A204.1 (cell line): ENCODE results near the gene RTN3.

Experiments
- FAIRE-seq: peaks from 2 replicates; lab custom pipeline; 2012; peaks lifted over from hg19 to GRCh38; lab: Jason Lieb, UNC

The RTN3 gene

DNA sequence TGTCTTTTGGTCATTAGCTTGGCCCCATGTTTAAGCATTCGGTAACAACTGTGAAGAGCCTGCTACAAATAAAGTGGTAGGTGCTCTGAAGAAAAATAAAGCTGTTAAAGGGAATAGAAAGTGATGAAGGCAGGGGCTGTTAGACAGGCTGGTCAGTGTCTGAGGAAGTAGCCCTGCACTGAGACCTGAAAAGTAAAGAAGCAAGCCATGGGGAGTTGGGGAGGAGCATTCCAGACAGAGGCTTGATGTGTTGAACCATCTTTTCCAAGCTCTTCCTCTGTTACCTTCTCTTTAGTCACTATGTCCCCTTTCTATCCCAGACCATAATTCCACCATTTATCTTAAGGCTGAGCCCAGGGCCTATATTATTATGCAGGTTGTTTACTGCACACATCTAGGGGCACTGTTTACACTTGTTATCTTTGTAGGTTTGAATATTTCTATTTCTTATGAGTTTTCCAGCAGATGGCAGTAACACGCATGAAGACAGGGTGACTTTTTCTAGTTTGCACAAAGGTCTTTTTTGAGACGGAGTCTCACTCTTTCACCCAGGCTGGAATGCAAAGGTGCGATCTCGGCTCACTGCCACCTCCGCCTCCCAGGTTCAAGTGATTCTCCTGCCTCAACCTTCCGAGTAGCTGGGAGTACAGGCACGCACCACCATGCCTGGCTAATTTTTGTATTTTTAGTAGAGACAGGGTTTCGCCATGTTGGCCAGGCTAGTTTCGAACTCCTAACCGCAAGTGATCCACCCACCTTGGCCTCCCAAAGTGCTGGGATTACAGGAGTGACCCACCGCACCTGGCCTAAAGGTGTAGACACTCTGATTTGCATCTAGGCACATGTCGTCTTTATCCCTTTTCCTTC is 64.2 kb downstream of the RTN3 start:
- no peak for FAIRE-seq

DNA sequence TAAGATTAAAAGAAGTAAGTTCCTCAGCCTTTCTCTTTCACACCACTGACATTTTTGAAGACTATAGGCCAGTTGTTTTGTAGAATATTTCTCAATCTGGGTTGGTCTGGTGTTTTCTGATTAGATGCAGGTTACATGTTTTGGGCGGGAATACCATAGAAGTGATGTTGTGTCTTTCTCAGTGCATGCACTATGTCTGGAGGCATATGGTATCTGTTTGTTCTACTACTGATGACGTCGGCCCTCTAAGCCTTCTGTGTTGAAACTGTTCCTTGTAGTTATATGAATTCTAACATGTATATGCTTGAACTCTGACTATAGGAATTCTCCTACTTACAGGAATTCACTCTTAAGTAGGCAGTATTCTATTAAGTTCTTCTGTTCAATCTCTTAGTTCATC is 65.7 kb downstream of the RTN3 start:
- FAIRE-seq = no peak

DNA sequence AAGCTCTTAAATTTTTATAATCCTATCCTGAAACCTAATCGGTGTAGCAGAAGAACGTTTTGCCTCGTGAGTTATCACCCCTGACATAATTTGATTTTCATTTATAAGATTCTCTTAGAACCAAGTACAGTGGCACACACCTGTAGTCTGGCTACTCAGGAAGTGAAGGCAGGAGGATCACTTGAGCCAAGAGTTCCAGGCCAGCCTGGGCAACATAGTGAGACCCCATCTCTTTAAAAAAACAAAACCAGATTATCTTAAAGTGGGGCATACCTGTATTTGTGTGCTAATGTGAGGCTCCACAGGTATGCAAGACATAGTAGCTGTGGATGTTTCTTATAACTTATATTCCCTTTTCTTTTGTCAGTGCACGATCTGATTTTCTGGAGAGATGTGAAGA is 68.3 kb downstream of the RTN3 start:
- FAIRE-seq = no peak

DNA sequence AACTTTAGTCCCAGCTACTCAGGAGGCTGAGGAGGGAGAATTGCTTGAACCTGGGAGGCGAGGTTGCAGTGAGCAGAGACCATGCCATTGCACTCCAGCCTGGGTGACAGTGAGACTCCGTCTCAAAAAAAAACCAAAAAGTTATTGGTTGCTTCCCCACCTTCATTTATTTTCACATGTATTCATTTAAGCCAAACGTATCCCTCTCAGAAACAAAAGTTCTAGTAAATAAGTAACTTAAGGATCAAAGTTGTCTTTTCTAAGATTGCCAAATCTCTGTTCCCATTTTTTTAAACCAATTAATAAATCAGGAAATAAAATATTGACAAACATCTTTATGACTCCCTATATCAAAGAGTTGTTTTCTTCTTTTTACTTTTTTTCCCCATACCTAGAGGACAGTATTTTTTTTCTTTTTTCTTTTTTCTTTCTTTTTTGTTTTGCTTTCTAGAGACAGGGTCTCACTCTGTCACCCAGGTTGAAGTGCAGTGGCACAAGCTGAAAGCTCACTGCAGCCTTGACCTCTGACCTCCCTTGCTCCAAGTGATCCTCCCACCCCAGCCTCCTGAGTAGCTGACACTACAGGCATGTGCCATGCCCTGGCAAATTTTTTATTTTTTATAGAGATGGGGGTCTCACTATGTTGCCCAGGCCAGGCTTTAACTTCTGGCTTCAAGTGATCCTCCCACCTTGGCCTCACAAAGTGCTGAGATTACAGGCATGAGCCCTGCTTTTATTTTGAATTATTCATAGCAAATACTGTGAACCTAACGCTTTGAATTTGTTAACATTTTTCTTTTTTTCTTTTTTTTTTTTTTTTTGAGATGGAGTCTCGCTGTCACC is 75.8 kb downstream of the RTN3 start:
- no peak for FAIRE-seq

DNA sequence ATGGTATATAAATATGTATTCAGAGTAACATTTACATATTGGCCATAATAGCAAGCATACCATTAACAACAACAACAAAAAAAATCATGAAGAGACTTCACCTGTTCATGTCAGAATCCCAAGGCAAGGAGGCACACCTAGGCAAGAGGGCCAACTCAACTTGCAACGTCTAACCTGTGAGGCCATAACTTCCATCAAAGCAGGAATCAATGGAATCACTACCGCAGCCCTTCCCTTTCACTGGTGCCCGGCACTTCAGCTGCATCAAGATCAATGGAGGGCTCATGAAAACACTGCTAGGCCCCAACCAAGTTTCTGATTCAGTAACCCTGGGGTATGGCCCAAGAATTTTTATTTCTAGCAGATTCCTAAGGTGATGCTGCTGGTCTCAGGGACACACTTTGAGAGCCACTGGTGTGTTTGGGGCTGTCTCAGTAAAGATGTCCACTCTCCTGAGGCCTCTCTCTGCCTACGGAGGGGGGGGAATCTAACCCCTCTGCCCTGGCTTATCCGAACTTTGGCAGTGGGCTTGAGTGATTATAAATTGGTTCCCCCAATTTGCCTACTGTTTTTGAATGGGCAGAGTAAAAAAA is 79.3 kb downstream of the RTN3 start:
- no peak for FAIRE-seq

DNA sequence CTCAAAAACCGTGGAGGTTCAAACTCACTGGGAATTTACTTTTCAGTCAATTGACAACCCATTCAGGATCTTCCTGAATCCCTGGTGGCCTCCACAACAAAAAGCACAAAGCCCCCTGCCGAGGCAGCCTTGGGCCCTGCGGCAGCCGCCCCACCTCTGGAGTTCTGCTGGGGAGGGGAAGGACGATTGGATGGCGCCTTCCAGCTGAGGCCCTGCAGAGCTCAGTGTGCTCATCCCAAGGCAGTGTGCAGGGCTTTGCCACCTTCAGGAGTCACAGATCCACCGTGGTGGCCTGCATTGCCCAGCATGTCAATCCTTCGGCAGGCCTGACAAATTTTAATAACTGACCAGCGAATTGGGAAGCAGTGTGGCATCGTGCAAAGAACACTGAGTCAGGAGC is 79.9 kb downstream of the RTN3 start:
- FAIRE-seq = no peak

DNA sequence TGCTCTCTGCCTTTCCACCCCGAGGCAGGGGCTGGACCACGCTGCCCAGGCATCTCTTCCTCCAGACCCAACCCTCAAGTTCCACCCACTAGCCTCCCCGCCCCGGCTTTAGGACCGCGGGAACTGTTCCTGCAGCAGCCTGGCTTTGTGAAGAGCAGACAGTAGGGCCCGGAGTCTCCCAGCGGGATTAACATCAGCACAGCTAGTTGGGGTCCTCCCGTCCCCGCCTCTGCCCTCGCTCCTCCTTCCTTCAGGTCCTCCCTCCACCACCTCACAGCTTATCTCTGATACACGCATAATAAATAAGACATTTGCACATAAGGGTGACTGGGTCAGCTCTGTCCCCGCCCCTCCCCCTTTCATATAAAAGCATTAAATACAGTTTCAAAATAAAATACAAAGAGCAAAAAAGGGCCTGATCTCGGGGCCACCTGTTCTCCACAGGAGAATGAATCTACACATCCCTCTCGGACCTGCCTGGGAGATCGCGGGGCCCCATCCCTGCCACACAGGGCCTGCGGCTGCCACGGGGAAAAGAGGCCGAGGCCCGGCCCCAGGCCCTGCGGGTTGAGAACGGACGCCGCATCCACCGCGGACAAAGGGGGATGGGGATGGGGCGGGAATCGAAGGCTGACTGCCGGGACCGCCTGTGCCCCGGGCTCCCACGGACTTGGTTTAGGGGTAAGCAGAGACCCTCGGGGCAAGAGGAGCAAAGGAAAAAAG is 80.8 kb downstream of the RTN3 start:
- FAIRE-seq = no peak

DNA sequence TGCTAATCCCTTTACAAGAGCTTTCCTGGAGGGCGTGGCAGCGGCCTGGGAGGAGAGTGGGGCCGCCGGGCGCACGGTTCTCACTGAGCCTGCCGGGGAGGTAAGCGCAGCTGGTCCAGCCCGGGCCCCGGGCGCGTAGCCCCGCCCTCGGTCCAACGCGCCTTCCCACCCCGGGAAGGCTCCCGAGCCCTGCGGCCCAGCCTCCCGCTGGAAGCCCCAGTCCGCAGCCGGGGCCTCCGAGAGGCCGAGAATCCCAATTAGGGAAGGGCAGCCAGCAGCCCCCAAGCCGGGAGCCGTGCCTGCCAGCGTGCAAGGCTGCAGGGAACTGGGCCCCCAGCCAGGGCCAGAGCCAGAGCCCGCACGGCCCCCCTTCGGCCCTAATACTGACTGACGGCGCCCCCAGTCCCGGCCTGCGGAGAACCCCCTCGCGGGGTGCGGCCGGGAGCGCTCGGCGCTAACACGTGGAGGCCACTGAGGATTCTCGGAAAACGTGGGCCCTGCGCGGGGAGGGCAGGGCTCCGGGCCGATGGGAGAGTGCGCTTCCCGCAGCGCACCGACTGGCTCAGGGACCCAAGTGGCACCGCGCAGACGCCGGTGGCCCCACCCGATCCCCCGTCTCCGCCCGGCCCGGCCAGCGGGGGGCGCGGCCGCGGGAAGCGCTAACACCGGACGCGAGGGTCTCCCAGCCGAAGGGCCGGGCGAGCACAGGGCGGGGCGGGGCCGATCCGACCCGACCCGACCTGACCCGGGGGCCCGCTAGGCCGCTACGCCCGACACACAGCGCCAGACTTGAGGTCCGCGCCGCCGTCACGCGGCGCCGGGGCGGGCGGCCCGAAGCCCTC is 81.6 kb downstream of the RTN3 start:
- no peak for FAIRE-seq

DNA sequence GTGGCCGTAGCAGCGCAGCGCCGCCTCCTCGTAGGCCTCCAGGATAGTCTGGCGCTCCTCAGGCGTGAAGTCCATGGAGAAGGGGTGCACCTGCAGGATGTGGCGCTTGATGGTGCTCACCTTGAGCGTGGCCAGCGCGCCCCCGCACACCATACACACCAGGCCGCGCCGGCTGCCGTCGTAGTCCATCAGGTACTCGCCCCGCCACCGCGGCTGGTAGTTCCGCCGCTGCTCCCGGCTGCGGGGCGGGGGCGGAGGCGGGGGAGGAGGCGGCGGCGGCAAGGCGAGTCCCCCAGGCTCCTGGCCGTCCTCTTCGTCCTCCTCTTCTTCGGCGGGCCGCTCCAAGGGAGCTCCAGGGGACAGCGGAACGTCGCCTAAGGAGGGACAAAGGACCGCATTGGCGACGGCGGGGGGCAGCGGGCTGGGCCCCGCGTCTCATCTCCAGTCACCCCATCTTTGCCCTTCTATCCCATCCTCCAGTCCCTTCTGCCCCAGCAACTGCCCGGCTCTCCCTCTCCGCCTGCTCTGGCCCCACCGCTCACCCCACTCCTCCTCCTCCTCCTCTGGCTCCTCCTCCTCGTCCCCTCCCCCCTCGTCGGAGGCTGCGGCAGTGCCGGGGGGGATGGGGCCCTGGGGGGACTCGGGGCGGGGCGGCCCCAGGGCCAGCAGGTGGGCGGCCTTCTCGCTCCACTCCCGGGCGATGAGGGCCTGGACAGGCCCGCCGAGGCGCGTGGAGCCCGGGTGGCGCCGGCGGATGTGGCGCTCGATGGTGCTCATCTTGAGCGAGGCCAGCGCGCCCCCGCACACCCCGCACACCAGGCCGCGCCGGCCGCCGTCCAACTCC is 82.4 kb downstream of the RTN3 start:
- FAIRE-seq = no peak

DNA sequence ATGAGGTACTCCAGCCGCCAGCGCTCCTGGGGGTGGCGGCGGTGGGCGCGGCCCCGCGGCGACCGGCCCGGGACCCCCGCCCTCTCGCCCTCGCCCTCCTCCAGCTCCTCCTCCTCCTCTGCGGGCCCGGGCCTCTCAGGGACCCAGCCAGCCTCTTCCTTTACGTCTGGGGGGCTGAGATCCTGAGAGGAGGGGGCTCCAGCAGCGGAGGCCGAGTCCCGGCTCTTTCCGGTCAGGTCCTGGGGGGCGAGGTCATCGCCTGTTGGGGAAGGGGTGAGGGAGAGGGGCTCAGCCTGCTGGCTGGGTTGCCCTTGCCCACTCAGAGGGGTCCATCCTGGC is 83.0 kb downstream of the RTN3 start:
- no peak for FAIRE-seq

DNA sequence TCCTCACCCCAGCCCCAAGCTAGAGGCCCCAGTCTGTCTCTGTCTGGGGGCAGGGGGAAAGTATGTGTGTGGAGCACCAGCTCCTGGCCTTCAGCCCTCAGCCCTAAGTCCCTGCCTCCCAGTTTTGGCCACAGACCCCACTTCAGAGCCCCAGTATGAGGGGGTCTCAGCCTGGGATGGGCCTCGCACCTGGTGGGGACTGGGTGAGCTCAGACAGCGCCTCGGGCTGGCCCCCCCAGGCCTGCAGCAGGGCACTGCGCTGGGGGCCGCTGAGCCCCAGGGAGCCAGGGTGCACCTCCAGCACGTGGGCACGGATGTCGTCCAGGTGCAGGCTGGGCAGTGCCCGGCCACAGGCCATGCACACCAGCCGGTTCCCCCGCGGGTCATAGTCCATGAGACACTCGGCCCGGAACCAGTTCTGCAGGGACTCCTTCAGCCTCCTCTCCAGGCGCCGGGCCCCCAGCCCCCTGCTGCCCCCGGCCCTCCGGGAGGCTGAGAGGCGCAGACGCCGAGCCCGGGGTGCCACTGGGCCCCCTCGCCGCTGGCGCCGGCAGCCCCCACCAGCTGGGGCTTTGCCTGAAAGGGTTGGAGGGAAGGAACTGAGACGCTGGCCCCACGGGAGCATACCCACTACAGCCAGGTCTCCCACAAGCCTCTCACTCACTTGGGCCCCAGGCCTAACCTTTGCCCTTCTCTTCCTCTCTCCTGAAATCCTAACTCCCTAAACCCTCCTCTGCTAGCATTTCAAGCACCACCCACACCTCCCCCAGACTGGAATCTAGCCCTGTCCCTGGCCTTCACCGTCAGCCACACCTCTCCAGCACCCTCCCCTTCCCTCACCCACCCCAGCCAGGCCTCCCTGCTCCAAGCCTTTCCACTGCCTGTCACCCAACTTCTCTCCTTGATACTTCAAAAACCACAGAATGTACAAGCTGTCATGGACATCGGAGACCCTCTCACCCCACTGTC is 83.7 kb downstream of the RTN3 start:
- no peak for FAIRE-seq

DNA sequence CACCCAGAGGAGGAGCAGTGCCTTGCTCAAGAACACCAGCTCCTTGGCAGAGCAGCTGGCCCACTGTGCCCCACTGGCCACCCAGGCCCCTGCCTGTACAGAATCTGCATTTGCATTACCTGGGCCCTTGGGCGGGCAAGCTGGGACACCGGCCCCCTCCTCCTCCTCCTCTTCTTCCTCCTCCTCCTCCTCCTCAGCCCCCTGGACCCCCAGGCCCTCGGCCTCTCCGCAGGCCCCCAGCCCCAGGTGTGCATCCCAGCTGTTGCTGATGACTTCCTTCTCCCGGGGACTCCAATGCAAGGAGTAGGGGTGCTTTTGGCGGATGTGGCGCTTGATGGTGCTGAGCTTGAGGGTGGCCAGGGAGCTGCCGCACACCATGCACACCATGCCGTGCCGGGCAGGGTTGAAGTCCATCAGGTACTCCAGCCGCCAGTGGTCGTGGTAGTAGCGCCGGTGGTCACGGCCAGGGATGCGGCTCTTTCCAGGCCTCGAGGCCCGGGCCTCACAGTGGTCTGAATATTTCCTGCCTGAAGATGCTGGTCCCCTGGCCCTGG is 84.5 kb downstream of the RTN3 start:
- no peak for FAIRE-seq

DNA sequence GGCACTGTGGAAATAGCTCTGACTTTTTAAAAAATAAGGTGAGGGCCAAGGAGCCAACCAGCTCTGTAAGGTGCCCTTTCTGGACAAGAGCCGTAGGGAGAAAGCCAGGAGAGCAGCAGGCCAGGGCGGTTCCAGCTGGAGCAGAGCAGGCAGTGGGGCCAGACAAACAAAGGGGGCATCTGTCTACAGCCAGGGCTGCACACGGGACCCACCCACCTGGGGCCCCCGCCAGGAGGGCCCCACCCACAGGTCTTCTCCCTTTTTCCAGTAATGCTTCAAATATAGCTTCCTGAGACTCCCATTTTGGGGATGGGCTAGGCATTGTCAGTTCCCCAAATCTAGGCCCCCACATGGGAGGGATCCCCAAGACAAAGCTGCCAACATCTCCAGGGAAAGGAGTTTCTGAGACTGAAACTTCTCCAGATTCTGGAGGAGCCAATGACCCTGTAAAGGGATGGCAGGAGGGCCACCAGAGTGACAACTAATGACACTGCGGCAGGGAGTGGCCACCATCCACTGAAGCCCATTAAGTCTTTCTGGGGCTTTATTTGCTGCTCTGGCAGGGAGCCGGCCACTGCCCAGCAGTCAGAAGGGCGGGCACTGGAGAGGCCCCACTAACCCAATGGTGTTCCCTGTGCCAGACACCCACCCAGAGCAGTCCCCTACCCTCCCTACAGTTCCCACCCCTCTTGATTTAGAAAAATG is 85.4 kb downstream of the RTN3 start:
- FAIRE-seq = no peak

DNA sequence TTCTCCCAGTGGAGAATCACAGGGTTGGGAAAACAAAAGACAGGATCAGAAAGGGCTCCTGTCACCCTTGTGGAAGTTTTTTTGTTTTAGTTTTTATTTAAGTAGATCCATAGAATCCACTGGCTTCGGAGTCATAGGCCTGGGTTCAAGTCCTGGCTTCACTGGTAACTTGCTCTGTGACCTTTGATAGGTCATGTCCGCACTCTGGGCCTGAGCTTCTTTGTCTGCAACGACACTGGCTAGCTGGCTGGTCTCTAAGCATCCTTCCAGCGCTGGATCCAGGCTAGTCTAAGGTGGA is 85.9 kb downstream of the RTN3 start:
- no peak for FAIRE-seq

DNA sequence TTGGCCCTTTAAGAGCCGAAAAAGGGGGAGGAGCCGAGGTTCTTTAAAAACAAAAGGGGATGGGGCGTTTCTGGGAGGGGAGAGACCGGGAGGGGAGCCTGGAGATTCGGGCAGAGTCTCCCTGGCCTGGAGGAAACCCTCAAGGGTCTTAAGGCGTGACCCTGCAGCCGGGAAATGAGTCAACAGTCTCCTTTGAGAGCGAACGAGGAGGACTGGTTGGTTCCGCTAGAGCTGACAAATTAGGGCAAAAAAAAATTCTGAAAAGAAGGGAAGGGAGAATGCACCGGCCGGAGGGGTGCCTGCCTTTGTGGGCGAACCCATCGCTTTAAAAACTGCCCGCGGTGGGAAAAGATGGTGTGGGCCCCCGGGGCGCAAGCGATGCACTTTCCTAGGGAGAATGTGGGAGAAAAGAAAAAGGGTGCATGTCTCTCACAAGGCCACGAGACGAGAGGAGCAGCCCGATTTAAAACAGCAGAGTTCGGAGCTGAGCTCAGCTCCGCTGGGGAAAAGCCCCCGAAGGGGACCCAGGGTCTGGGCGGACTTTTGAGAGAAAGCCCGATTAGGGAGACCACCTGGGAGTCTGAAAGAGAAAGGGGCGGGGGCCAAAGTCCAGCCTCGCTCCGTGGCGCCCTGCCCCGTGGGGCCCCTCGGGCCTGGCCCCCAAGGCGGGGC is 86.4 kb downstream of the RTN3 start:
- no peak for FAIRE-seq

DNA sequence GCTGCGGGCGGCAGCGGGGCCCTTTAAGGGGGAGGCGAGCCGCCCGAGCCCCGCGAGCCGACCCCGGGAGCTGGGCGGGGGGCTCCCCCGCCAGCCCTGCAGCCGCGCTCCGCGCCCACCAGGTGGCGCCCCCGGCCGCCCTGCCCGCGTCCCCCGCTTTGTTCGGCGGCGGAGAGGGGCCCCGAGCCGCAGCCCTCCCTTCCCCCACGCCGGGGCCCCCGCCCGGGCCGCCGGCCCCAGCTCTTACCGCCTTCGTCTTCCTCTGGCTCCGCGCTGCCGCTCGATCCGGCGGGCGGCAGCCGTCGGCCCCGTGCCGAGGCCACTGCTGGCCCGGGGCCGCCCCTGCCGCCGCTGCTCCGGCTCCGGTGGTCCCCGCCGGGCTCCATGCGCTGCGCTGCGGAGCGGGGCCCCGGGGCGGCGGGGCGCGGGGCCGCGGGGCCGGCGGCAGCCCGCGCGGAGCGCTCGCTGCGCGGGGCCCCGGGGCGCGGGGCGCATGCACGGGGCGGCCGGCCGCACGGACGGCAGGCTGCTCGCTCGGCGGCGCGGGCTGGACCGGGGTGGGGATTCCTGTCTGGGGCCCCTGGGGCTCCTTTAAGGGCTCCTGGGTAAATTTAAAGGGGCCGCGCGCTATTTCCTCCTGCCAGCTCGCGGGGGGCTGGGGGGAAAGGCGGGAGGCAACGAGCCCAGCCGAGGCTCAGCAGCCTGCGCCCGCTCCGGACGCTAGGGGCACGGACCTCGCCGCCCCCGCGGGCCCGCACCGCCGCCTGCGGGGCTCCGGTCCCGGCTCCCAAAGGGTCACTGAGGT is 87.1 kb downstream of the RTN3 start, which contains the start of gene ZFTA:
Gene ZFTA, minus strand, starts transcription at position 539 of the 805 bp plus-strand sequence. Its CDS starts 153 bp downstream, at position 386.
- FAIRE-seq = no peak

DNA sequence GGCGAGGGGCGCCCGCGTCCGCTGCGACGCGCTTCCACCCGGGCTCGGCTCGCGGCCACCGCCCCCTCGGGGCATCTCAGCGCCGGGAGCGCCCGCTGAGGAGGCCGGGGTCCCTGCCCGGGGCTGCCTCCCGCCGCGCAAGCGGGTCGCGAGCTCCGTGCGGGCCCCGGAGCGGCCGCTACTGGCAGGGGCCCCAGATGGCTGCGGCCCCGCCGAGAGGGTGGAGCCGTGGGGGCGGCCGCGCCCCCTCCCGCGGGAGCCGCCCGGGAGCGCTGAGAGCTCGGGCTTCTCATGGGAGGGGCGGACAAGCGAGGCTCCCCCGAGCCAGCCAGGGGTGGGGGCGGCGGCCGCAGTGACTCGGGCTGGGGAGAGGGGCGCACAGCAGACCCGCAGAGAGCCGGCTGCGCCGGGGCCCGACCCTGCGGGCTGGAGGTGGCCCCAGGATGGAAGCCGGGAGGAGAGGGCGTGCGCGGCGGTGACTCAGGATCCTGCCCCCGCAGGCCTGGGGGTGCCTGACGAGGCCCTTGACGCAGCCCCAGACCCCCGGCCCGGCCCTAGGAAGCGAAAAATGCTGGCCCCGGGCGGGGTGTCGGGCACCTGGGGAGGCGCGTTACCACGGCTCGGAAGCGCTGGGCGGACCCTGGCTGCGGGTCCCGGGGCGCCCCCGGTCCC is 87.9 kb downstream of the RTN3 start:
- no peak for FAIRE-seq
